ENCODE results near the gene PCGF3. TPM values are rescaled to one million over a fixed set of nuclear protein-coding genes. Genes with fewer than 3 reads are reported as not detected.

PCGF3 gene
- total and polyA plus RNA-seq, 10 of the 15 experiments (the other 5 are each of a cell fraction or from before 2014, with no cell fraction given), result 2.2 to 43.8 (median 15.9) TPM

GRCh38 chr4:681736-682451 is 23.7 kb upstream of the PCGF3 start:
- H3K4me2 ChIP-seq (ENCODE audit: control insufficient read depth, insufficient read depth), result no peak overlapping the region
- no peaks in the 10 kb centered on the region for H3K27me3 ChIP-seq (replicated peaks in 1 of 2; ENCODE audit: control insufficient read depth in 2 of 2, insufficient read depth in 2 of 2, low read length in 1 of 2)
- H3K9ac ChIP-seq (ENCODE audit: control insufficient read depth, insufficient read depth, low read length), result no peak overlapping the region
- SMC1A ChIA-PET (ENCODE audit: uncharacterized antibody, unreplicated experiment), result no interaction called here
- H2AFZ ChIP-seq (ENCODE audit: control insufficient read depth, low read depth, low read length), result no peak overlapping the region
- no peak overlapping the region for H3K27ac ChIP-seq (ENCODE audit: control insufficient read depth, insufficient read depth)
- no peaks in the 10 kb centered on the region for H4K20me1 ChIP-seq (ENCODE audit: control insufficient read depth, insufficient read depth)
- no peaks in the 10 kb centered on the region for H3K9me3 ChIP-seq (replicated peaks; ENCODE audit: control insufficient read depth, insufficient read depth, low read length)
- no TSS peak for BruUV-seq (replicated peaks)
- intact Hi-C loops (cut with micrococcal nuclease; ENCODE audit: unreplicated experiment), result no loop called here
- TF ChIP-seq ELK1 (IDR thresholded peaks at IDR 0.05; ENCODE audit: low read depth, low read length) (no peak), TAF1 (IDR thresholded peaks at IDR 0.05; ENCODE audit: borderline replicate concordance, low read depth, low read length) (no peak), PKNOX1 (IDR thresholded peaks at IDR 0.05) (no peak), SPI1 (IDR thresholded peaks at IDR 0.05; ENCODE audit: borderline replicate concordance, insufficient read depth, low read depth, low read length) (no peak), PAX8 (IDR thresholded peaks at IDR 0.05) (no peak), ATF2 (IDR thresholded peaks at IDR 0.05; ENCODE audit: low read length) (no peak), BMI1 (IDR thresholded peaks at IDR 0.05; ENCODE audit: borderline replicate concordance) (no peak), MYC (IDR thresholded peaks at IDR 0.05; ENCODE audit: insufficient read depth, insufficient read length, insufficient replicate concordance, low read length, severe bottlenecking) (no peak), FOS (IDR thresholded peaks at IDR 0.05; ENCODE audit: borderline replicate concordance, extremely low read depth, insufficient read length) (no peak), SUPT20H (IDR thresholded peaks at IDR 0.05; ENCODE audit: borderline replicate concordance, control insufficient read depth, low read depth, low read length) (no peak)
- RAD21 ChIA-PET (ENCODE audit: unreplicated experiment), result no interaction called here
- POLR2A ChIA-PET, result interaction anchor here (0.5 to 1.8 kb wide), 3 partner anchors 9 to 350 kb away, joined by 3 to 5 read pairs (median 4); no protein-coding TSS in a partner anchor
- peaks cover 18% of the 10 kb centered on the region for H3K4me1 ChIP-seq (ENCODE audit: control insufficient read depth, insufficient read depth, low read length)
- no peaks in the 10 kb centered on the region for H3K79me2 ChIP-seq (ENCODE audit: control insufficient read depth, insufficient read depth, low read length)
- no peak for FAIRE-seq
- in situ Hi-C loops (cut with MboI), result no loop called here
- CTCF ChIA-PET, result no interaction called here
- no peak overlapping the region for H3K4me3 ChIP-seq
- no peak for DNase-seq (ENCODE audit: low read depth, low spot score)
- 64% methylated on average over 42 of the region's 58 CpGs for WGBS (ENCODE audit: insufficient coverage, insufficient replicate concordance, low lambda C conversion rate, missing lambda C conversion rate)
- H3K36me3 ChIP-seq (ENCODE audit: control insufficient read depth in 2 of 2, insufficient read depth in 2 of 2, low read length in 1 of 2), result no peaks in the 10 kb centered on the region
- ATAC-seq, result no peak; the same call in 2 of the 3 replicates

Data from GM12878 (cell line).